HCT116 (cell line): ENCODE results near the gene PLEKHG1. TPM values are rescaled to one million over a fixed set of nuclear protein-coding genes. Genes with fewer than 3 reads are reported as not detected.

ENCODE experiments used
- ATAC-seq: fragments of 200-7000 bp; cut with Tn5 transposase; 2 replicates; pipeline ENCODE4 v1.9.1; 2020; ENCODE audit warnings: mild to moderate bottlenecking, moderate library complexity
- BruUV-seq: library from RNA; stranded (reverse); fragments of 400-500 nt; replicated peaks from 2 replicates; lab custom pipeline; 2021; lab: Mats Ljungman, UMichigan
- CTCF ChIA-PET: fragments of 300-600 bp; sonication (Branson Sonifier 250); formaldehyde crosslinking; loops from one replicate; lab custom pipeline; 2021; ENCODE audit warnings: antibody characterized with exemption; lab: Charles Lee
- POLR2A ChIA-PET: fragments of 300-600, 350-600 bp; sonication (Branson Sonifier 250); formaldehyde crosslinking; loops from one replicate; lab custom pipeline; 2021; ENCODE audit warnings: antibody characterized with exemption; lab: Charles Lee
- RAD21 ChIA-PET, 2 experiments: fragments of 300-600 bp; sonication (Branson Sonifier 250); formaldehyde crosslinking; loops; one replicate each; lab custom pipeline; 2023; ENCODE audit warnings: low total read pairs in 2 of 2; ENCODE audit not compliant: uncharacterized antibody in 2 of 2, unreplicated experiment in 2 of 2, low non-redundant PET in 1 of 2; lab: Charles Lee
- DNase-seq: peaks from one replicate; pipeline ENCODE4 v3.0.0-alpha.2; 2010; ENCODE audit warnings: low read depth, low spot score
- H2AFZ ChIP-seq: fragments of 200-600 bp; shearing (Covaris generic), sonication (generic); 2 replicates; pipeline ENCODE4 v1.6.1; 2017; ENCODE audit warnings: low read depth, mixed run types, mixed read lengths, antibody characterized with exemption, low read length; ENCODE audit not compliant: poor library complexity, severe bottlenecking
- H3K27ac ChIP-seq: 2 replicates; pipeline ENCODE4 v1.5.1; 2012; ENCODE audit warnings: low read depth, low read length
- H3K27me3 ChIP-seq: fragments of 200-600 bp; sonication (generic); 2 replicates; pipeline ENCODE4 v1.6.1; 2016; ENCODE audit warnings: mixed run types, low read length, mixed read lengths; ENCODE audit not compliant: insufficient read depth
- H3K36me3 ChIP-seq, 2 experiments: fragments of 200-500 bp in 1 of 2; fragments of 200-600 bp in 1 of 2; sonication (Bioruptor generic) in 1 of 2; sonication (generic) in 1 of 2; 2 replicates each; pipeline versions ENCODE4 v1.5.1 to v1.6.1; 2014 to 2016; ENCODE audit warnings: low read length in 2 of 2, inconsistent platforms in 1 of 2, mixed read lengths in 1 of 2, mixed run types in 1 of 2; ENCODE audit not compliant: insufficient read depth in 2 of 2, control insufficient read depth in 1 of 2
- H3K4me1 ChIP-seq, 2 experiments: fragments of 200-600 bp in 1 of 2; sonication (generic) in 1 of 2; 2 replicates each; pipeline versions ENCODE4 v1.5.1 to v1.6.1; 2012 to 2017; ENCODE audit warnings: low read length in 2 of 2, inconsistent platforms in 1 of 2, mild to moderate bottlenecking in 1 of 2, mixed read lengths in 1 of 2, mixed run types in 1 of 2, moderate library complexity in 1 of 2; ENCODE audit not compliant: insufficient read depth in 2 of 2, control insufficient read depth in 1 of 2
- H3K4me2 ChIP-seq: fragments of 200-600 bp; sonication (generic); 2 replicates; pipeline ENCODE4 v1.6.1; 2017; ENCODE audit warnings: mixed run types, low read length, mixed read lengths
- H3K4me3 ChIP-seq, 2 experiments: fragments of 200-600 bp in 1 of 2; sonication (generic) in 1 of 2; replicated peaks in 1 of 2; 2 replicates each; pipeline ENCODE4 v1.5.1; 2011 to 2016; ENCODE audit warnings: low read length in 2 of 2, control low read depth in 1 of 2, low read depth in 1 of 2, mild to moderate bottlenecking in 1 of 2, mixed read lengths in 1 of 2, mixed run types in 1 of 2
- H3K79me2 ChIP-seq: fragments of 200-600 bp; sonication (generic); 2 replicates; pipeline ENCODE4 v1.6.1; 2017; ENCODE audit warnings: mild to moderate bottlenecking, mixed run types, low read length, moderate library complexity, mixed read lengths; ENCODE audit not compliant: insufficient read depth
- H3K9ac ChIP-seq: fragments of 200-600 bp; sonication (generic); 2 replicates; pipeline ENCODE4 v1.6.1; 2016; ENCODE audit warnings: low read length, mixed read lengths
- H3K9me2 ChIP-seq: fragments of 200-600 bp; sonication (generic), shearing (Covaris generic); 2 replicates; pipeline ENCODE4 v1.6.1; 2017; ENCODE audit warnings: mixed run types, mild to moderate bottlenecking, moderate library complexity; ENCODE audit not compliant: insufficient read depth
- H3K9me3 ChIP-seq, 2 experiments: fragments of 200-500 bp in 1 of 2; fragments of 200-600 bp in 1 of 2; sonication (Bioruptor generic) in 1 of 2; sonication (generic) in 1 of 2; 2 replicates each; pipeline ENCODE4 v1.6.1; 2014 to 2017; ENCODE audit warnings: low read length in 2 of 2, mixed read lengths in 2 of 2, inconsistent platforms in 1 of 2, low read depth in 1 of 2, mild to moderate bottlenecking in 1 of 2, mixed run types in 1 of 2, moderate library complexity in 1 of 2; ENCODE audit not compliant: control insufficient read depth in 1 of 2, insufficient read depth in 1 of 2
- H4K20me1 ChIP-seq: fragments of 200-600 bp; sonication (generic), shearing (Covaris generic); 2 replicates; pipeline ENCODE4 v1.6.1; 2017; ENCODE audit warnings: mixed run types, mild to moderate bottlenecking, moderate library complexity; ENCODE audit not compliant: insufficient read depth
- CBX3 ChIP-seq: IDR thresholded peaks from 2 replicates; pipeline ENCODE4 v1.6.1; 2012; ENCODE audit warnings: low read depth
- ELF1 ChIP-seq: IDR thresholded peaks from 2 replicates; pipeline ENCODE4 v1.6.1; 2012; ENCODE audit warnings: low read depth, borderline replicate concordance
- EZH2phosphoT487 ChIP-seq: fragments of 200-600 bp; IDR thresholded peaks from 2 replicates; pipeline ENCODE4 v1.6.1; 2018; ENCODE audit warnings: antibody characterized with exemption, borderline replicate concordance
- JUND ChIP-seq: IDR thresholded peaks from 2 replicates; pipeline ENCODE4 v1.6.1; 2012
- POLR2A ChIP-seq: IDR thresholded peaks from 2 replicates; pipeline ENCODE4 v1.7.0; 2011; ENCODE audit warnings: borderline replicate concordance; ENCODE audit not compliant: insufficient read depth, insufficient read length; ENCODE audit errors: extremely low read depth
- POLR2AphosphoS5 ChIP-seq: IDR thresholded peaks from 2 replicates; pipeline ENCODE4 v1.6.1; 2011; ENCODE audit warnings: mild to moderate bottlenecking, low read depth, low read length, moderate library complexity
- RAD21 ChIP-seq: IDR thresholded peaks from 2 replicates; pipeline ENCODE4 v1.6.1; 2012; ENCODE audit warnings: low read depth, mild to moderate bottlenecking
- SP1 ChIP-seq: IDR thresholded peaks from 2 replicates; pipeline ENCODE4 v1.6.1; 2012; ENCODE audit warnings: low read depth
- TCF7L2 ChIP-seq: IDR thresholded peaks from 2 replicates; pipeline ENCODE4 v1.7.0; 2011; ENCODE audit warnings: borderline replicate concordance, inconsistent platforms; ENCODE audit not compliant: insufficient read depth, insufficient read length; ENCODE audit errors: extremely low read depth
- YY1 ChIP-seq: IDR thresholded peaks from 2 replicates; pipeline ENCODE4 v1.6.1; 2011; ENCODE audit warnings: low read length, low read depth, moderate library complexity, mild to moderate bottlenecking; ENCODE audit not compliant: insufficient replicate concordance; ENCODE audit errors: extremely low read depth
- ZFX ChIP-seq: fragments of 450-650 bp; IDR thresholded peaks from 2 replicates; pipeline ENCODE4 v1.6.1; 2017
- intact Hi-C: fragments of 100-400 bp; cut with micrococcal nuclease; formaldehyde crosslinking; loops from 2 replicates; pipeline ENCODE4 v1.10.0; 2022
- total RNA-seq: library from RNA; stranded (reverse); gene quantifications from one replicate; pipeline ENCODE4 v1.2.1, GENCODE V29; 2021; ENCODE audit not compliant: unreplicated experiment
- TF ChIP-seq, protein P1 (sequence below): IDR thresholded peaks from 2 replicates; pipeline ENCODE4 v1.6.1; 2012
- TF ChIP-seq, protein P2 (sequence below): IDR thresholded peaks from 2 replicates; pipeline ENCODE4 v1.6.1; 2012

Gene PLEKHG1
- total RNA-seq, 1 experiment from 2014 or later: 10.4 TPM

- no peak for TF ChIP-seq POLR2AphosphoS5
- TF ChIP-seq, protein P1, sequence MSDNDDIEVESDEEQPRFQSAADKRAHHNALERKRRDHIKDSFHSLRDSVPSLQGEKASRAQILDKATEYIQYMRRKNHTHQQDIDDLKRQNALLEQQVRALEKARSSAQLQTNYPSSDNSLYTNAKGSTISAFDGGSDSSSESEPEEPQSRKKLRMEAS: no peak
- no peak for TF ChIP-seq TCF7L2
- no peak for TF ChIP-seq EZH2phosphoT487
- no peak for TF ChIP-seq RAD21
- TF ChIP-seq SP1: no peak
- TF ChIP-seq, protein P2, sequence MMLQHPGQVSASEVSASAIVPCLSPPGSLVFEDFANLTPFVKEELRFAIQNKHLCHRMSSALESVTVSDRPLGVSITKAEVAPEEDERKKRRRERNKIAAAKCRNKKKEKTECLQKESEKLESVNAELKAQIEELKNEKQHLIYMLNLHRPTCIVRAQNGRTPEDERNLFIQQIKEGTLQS: no peak
- no peak for TF ChIP-seq CBX3
These were observed 18.1 kb downstream of the PLEKHG1 start (continued) for GRCh38 chr6:150617496-150618460.

GRCh38 chr6:150619275-150619674 lies 19.6 kb downstream of the PLEKHG1 start:
- ATAC-seq (no peak), DNase-seq (no peak)
- BruUV-seq: no TSS peak
- ChIA-PET RAD21 (no interaction called here), POLR2A (interaction anchor here (1.7 kb wide), 1 partner anchor 9 kb away, joined by 5 read pairs; no protein-coding TSS in a partner anchor)
- Histone ChIP-seq H3K4me3 (no peak overlapping the region), H3K27ac (no peak overlapping the region), H3K9me3 (no peaks in the 10 kb centered on the region), H3K79me2 (no peaks in the 10 kb centered on the region), H2AFZ (no peak overlapping the region), H3K4me2 (no peak overlapping the region), H3K4me1 (no peaks in the 10 kb centered on the region), H3K9ac (no peak overlapping the region), H3K36me3 (no peaks in the 10 kb centered on the region), H4K20me1 (no peaks in the 10 kb centered on the region)
- intact Hi-C loops: no loop called here
- TF ChIP-seq POLR2A (no peak), YY1 (no peak), ELF1 (no peak), ZFX (no peak), TCF7L2 (no peak), JUND (no peak)
- TF ChIP-seq, protein P1: no peak
- TF ChIP-seq, protein P2: no peak
- TF ChIP-seq, all 23 proteins: peak for 0
- Histone ChIP-seq H3K9me2 (no peaks in the 10 kb centered on the region), H3K27me3 (no peaks in the 10 kb centered on the region)
- CTCF ChIA-PET: no interaction called here
